Lung (tissue), 12 donors: ENCODE results near the gene MBD6. TPM values are rescaled to one million over a fixed set of nuclear protein-coding genes. Genes with fewer than 3 reads are reported as not detected.

Experiments used
- ATAC-seq: fragments of 200-7000 bp; cut with Tn5 transposase; one replicate; pipeline ENCODE4 v1.9.1; 2020; ENCODE audit warnings: moderate number of reproducible peaks; ENCODE audit not compliant: insufficient read depth, low FRiP score
- DNase-seq, 3 donors: peaks; one replicate each; pipeline ENCODE4 v3.0.0-alpha.2; 2013 to 2017
- H3K27ac ChIP-seq, 2 donors: one replicate each; pipeline ENCODE4 v1.5.1; 2013; ENCODE audit warnings: mild to moderate bottlenecking in 2 of 2, moderate library complexity in 2 of 2, control low read depth in 1 of 2, inconsistent platforms in 1 of 2, low read depth in 1 of 2, low read length in 1 of 2
- H3K27me3 ChIP-seq, 3 donors: one replicate each; pipeline ENCODE4 v1.5.1; 2013; ENCODE audit warnings: low read length in 2 of 3; ENCODE audit not compliant: control insufficient read depth in 3 of 3, insufficient read depth in 3 of 3
- H3K36me3 ChIP-seq, 4 donors: one replicate each; pipeline ENCODE4 v1.5.1; 2013; ENCODE audit warnings: low read length in 4 of 4, mild to moderate bottlenecking in 1 of 4, moderate library complexity in 1 of 4; ENCODE audit not compliant: control insufficient read depth in 4 of 4, insufficient read depth in 4 of 4
- H3K4me1 ChIP-seq, 5 donors: one replicate each; pipeline ENCODE4 v1.5.1; 2013; ENCODE audit warnings: low read length in 5 of 5, mild to moderate bottlenecking in 2 of 5, moderate library complexity in 1 of 5; ENCODE audit not compliant: control insufficient read depth in 5 of 5, insufficient read depth in 5 of 5
- H3K4me3 ChIP-seq: one replicate; pipeline ENCODE4 v1.5.1; 2013; ENCODE audit warnings: mild to moderate bottlenecking, control low read depth, moderate library complexity
- H3K9ac ChIP-seq, 2 donors: one replicate each; pipeline ENCODE4 v1.5.1; 2013; ENCODE audit warnings: low read length in 2 of 2, control low read depth in 1 of 2; ENCODE audit not compliant: insufficient read depth in 1 of 2
- H3K9me3 ChIP-seq, 4 donors: one replicate each; pipeline ENCODE4 v1.5.1; 2013; ENCODE audit warnings: low read length in 3 of 4, mild to moderate bottlenecking in 1 of 4, moderate library complexity in 1 of 4; ENCODE audit not compliant: control insufficient read depth in 4 of 4, insufficient read depth in 3 of 4
- whole genome bisulfite sequencing, 2 donors: extraction: QIAGEN DNeasy Blood & Tissue Kit; methylation state at CpG; one replicate each; pipeline ENCODE4 v1.1.7; 2013; 5-methylcytosine and 5-hydroxymethylcytosine counted together
- polyA plus RNA-seq, 2 donors: library from polyadenylated mRNA; stranded (reverse); fragments of 200-250 nt; gene quantifications; one replicate each; pipeline ENCODE4 v1.2.1, GENCODE V29; 2013
- total RNA-seq, 2 donors: library from RNA; depleted of rRNA in 1 of 2; stranded (reverse); fragments of >200 nt in 1 of 2; gene quantifications; one replicate each; pipeline ENCODE4 v1.2.1, GENCODE V29; 2014 to 2021
- TF ChIP-seq, protein P1 (sequence below): IDR thresholded peaks from 2 replicates; pipeline ENCODE4 v1.5.1; 2012; ENCODE audit warnings: mild to moderate bottlenecking; ENCODE audit errors: control extremely low read depth, extremely low read depth
- donor health status: control.
- donor health status: control.
- donor health status: Bipolar disorder and iron deficiency.
- donor health status: healthy.
- donor health status: DM: yes; HTN: yes; CAD: no.

MBD6 gene
- total and polyA plus RNA-seq, 4 donors, result 26.0 to 132 (median 39.6) TPM

GRCh38 chr12:57474430-57474829 lies 48.2 kb upstream of the MBD6 start:
- TF ChIP-seq, protein P1, sequence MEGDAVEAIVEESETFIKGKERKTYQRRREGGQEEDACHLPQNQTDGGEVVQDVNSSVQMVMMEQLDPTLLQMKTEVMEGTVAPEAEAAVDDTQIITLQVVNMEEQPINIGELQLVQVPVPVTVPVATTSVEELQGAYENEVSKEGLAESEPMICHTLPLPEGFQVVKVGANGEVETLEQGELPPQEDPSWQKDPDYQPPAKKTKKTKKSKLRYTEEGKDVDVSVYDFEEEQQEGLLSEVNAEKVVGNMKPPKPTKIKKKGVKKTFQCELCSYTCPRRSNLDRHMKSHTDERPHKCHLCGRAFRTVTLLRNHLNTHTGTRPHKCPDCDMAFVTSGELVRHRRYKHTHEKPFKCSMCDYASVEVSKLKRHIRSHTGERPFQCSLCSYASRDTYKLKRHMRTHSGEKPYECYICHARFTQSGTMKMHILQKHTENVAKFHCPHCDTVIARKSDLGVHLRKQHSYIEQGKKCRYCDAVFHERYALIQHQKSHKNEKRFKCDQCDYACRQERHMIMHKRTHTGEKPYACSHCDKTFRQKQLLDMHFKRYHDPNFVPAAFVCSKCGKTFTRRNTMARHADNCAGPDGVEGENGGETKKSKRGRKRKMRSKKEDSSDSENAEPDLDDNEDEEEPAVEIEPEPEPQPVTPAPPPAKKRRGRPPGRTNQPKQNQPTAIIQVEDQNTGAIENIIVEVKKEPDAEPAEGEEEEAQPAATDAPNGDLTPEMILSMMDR, result no peak
- Histone ChIP-seq H3K27me3 (peaks cover 0 to 51% (median 39%) of the 10 kb centered on the region in 3 donors), H3K27ac (no peak overlapping the region), H3K36me3 (peaks cover 0 to 13% (median under 1%) of the 10 kb centered on the region in 4 donors), H3K9me3 (no peaks in the 10 kb centered on the region), H3K4me1 (peaks cover 0 to 17% (median 0%) of the 10 kb centered on the region in 5 donors), H3K9ac (no peak overlapping the region), H3K4me3 (no peak overlapping the region)
- DNase-seq (no peak), ATAC-seq (no peak)
- WGBS, 2 donors, result 75 to 78% methylated on average over 8 of the region's 8 CpGs

DNA sequence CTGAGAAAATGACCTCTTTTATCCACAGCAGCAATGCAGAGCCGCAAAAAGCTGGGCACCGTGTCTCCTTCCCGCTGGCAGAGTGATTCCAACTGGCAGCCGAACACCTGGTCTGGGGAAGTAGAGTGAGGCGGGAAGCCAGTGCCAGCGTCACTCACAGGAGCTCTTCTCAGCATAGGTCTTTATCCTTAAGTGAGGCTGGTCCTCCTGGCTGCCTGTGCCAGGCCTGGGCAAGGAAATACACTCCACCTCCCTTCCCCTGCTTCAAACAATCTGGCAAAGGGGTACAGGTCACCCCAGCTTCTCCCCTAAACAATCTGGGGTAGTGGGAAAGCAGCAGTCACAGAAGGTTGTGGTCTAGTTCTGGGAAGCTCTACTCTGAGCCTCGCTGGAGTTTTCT lies 47.8 kb upstream of the MBD6 start:
- H3K27ac ChIP-seq, result no peak overlapping the region
- peaks cover 0 to 9% (median 0%) of the 10 kb centered on the region in 4 donors for H3K36me3 ChIP-seq
- H3K4me1 ChIP-seq, result peaks cover 0 to 17% (median 0%) of the 10 kb centered on the region in 5 donors
- DNase-seq (no peak), ATAC-seq (no peak)
- H3K9ac ChIP-seq, result no peak overlapping the region
- no peaks in the 10 kb centered on the region for H3K9me3 ChIP-seq
- no peak overlapping the region for H3K4me3 ChIP-seq
- WGBS, 2 donors, result 73 to 80% methylated on average over 7 of the region's 7 CpGs
- TF ChIP-seq, protein P1, result no peak
- peaks cover 0 to 53% (median 39%) of the 10 kb centered on the region in 3 donors for H3K27me3 ChIP-seq

DNA sequence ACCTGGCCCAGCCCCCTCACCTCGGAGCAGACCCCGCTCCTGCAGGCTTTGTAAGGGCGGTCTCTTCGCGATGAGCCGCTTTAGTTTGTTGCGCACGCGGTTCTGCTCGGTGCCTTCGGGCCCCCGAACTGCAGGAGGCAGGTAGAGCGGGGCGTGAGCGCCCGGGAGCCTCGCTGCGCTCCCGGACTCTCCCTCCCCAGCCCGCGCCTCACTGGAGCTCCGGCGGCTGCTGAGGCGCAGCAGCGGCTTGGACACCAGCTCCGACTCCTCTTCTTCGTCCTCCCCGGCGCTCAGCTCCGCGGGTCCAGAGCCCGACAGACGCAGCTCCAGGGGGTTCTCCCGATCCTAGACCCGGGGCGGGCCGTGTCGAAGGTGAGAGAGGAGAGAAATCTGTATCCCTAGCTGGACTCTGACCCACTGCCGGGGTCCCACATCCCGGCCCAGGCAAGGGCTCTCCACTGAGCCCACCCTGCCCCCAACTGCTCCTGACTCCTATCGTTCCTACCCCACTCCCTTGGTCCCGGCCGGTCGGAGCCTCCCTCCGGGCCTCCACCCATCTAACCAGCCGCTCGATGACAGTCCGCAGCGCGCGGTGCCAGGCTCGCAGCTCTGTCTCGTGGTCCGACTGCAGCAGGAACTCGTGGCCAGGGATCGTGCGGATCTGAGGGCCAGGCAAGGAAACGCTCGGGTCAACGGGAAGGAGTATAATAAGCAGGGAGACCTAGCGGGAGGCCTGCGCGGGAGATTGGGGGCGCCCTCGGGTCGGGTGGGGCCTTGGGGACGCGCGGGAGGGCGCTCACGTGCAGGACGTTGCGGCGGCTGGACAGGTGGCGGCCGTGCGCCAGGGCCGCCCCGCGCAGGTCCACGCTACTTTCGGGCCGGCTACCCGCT lies 47.1 kb upstream of the MBD6 start:
- Histone ChIP-seq H3K27me3 (peaks cover 0 to 53% (median 39%) of the 10 kb centered on the region in 3 donors), H3K9ac (no peak overlapping the region)

More for the DNA sequence above, 47.1 kb upstream of the MBD6 start:
- Histone ChIP-seq H3K27ac (no peak overlapping the region), H3K9me3 (no peaks in the 10 kb centered on the region), H3K4me3 (no peak overlapping the region), H3K36me3 (peaks cover 0 to 2% (median 0%) of the 10 kb centered on the region in 4 donors), H3K4me1 (peaks cover 0 to 17% (median 0%) of the 10 kb centered on the region in 5 donors)
- TF ChIP-seq, protein P1, result no peak
- ATAC-seq (peak; percentile 22), DNase-seq (peak in 2 of 3 donors; percentile 39 to 54)
- 20 to 42% methylated on average over 80 to 84 of the region's 84 CpGs for WGBS, 2 donors
